PC-9 (cell line): ENCODE data around the gene NPTXR.

Experiments
- EZH2 ChIP-seq: fragments of 200-600 bp; sonication (generic); IDR thresholded peaks from 2 replicates; pipeline ENCODE4 v1.8.0; 2017; ENCODE audit warnings: antibody characterized with exemption, low read depth
- TF ChIP-seq, protein P1 (sequence below): fragments of 200-600 bp; sonication (generic); conservative IDR thresholded peaks from 2 replicates; pipeline ENCODE4 v1.6.1; 2017; ENCODE audit warnings: mixed run types, antibody characterized with exemption, mild to moderate bottlenecking, moderate library complexity

DNA sequence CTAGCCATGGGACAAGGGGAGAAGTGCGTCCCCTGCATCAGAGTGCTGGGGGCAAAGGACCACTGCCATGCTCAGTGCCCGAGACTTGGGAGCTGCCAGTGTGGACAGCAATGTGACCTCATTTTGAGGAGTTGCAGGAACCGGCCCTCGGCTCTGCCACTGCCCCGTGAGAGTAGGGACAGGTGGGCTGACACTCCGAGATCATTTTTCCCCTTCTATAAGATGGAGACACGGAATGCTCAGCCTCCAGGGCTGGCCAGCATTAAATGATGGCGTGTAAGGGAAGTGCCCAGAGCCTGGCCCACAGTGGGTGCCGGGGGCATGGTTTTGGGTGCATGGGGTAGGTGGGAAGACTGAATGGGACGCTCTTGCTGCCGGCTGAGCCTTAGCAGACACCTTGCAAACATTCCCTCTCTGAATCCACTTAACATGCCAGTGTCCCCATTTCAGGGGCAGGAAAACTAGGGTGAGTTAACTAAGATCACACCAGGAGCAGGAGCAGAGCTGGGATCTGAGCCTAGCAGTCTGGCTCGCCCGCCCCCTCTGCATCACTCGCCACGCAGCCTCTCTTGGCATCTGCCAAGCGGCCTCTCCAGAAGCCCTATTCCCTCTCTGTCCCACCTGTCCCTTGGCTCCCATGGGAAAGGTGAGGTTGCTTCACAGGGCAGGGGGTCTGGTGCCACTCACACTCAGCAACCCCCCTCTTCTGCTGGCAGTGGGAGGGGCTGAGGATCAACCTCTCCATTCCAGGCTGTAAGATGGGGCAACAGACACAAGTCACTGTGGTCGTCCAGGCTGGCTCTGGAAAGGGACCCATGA is 13.6 kb downstream of the NPTXR start:
- TF ChIP-seq, protein P1, sequence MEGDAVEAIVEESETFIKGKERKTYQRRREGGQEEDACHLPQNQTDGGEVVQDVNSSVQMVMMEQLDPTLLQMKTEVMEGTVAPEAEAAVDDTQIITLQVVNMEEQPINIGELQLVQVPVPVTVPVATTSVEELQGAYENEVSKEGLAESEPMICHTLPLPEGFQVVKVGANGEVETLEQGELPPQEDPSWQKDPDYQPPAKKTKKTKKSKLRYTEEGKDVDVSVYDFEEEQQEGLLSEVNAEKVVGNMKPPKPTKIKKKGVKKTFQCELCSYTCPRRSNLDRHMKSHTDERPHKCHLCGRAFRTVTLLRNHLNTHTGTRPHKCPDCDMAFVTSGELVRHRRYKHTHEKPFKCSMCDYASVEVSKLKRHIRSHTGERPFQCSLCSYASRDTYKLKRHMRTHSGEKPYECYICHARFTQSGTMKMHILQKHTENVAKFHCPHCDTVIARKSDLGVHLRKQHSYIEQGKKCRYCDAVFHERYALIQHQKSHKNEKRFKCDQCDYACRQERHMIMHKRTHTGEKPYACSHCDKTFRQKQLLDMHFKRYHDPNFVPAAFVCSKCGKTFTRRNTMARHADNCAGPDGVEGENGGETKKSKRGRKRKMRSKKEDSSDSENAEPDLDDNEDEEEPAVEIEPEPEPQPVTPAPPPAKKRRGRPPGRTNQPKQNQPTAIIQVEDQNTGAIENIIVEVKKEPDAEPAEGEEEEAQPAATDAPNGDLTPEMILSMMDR = no peak
- no peak for TF ChIP-seq EZH2
